GM19025 (cell line): ENCODE data around the gene SH2D4B.
A peak's percentile ranks its signal among the peaks of the same experiment; 100 is the strongest.
"Not testable (repeated sequence)": the region's sequence is repeated elsewhere in the genome, so short reads cannot be mapped to it uniquely, and the experiment has no call there.

Source experiments
- ATAC-seq: cut with Tn5 transposase; IDR thresholded peaks from one replicate; pipeline ENCODE4 v1.9.1; 2021; ENCODE audit warnings: mild to moderate bottlenecking, low read depth, moderate library complexity; ENCODE audit not compliant: unreplicated experiment

The SH2D4B gene

DNA sequence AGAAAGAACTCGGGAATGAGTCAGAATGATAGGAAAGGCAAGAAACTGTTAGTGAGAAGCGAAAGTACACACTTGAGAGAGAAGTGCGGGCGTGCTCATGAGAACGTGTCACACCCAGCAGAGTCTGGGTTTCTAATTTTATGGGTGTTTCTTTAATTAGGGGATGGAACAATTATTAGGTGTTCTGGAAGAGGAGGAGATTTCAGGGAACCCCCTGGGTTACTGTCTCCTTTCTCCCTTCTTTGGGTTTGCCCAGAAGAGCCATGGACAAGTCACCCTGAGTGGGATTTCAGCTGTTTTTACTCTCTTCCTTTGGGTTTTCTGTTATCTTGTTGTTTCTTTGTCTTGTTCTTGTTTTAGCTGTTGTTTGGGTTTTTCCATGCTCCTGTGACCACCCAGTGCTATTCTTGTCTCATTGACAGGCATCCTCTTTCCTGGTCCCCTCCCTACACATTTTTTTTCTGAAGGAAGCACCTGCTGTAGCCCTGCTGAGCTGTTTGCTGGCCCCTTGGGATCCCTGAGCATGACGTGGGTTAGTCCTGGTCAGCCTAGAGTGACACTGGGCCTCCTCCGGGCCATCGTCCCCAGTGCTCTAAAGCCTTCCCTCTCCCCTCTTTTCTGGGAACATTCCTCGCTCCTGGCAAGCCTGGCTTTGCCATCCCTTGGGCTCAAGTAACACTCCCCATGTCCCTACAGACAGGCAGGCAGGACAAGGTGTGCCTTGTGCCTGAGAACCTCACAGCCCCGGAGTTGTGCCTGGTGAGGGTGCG is 3.5 kb downstream of the SH2D4B start:
- ATAC-seq, result peak; percentile 55

- no peak for ATAC-seq
These were observed 4.4 kb downstream of the SH2D4B start for GRCh38 chr10:80542053-80542452.

GRCh38 chr10:80542652-80543318 is 5.1 kb downstream of the SH2D4B start:
- no peak for ATAC-seq

- not testable (repeated sequence) for ATAC-seq
These were observed 5.6 kb downstream of the SH2D4B start for GRCh38 chr10:80543319-80543672.

- ATAC-seq, result no peak
These were observed 6.7 kb downstream of the SH2D4B start for GRCh38 chr10:80544316-80544953.

GRCh38 chr10:80545258-80545881 is 7.7 kb downstream of the SH2D4B start:
- no peak for ATAC-seq

- no peak for ATAC-seq
These were observed 14.5 kb downstream of the SH2D4B start for GRCh38 chr10:80552151-80552646.

- ATAC-seq, result no peak
These were observed 15.7 kb downstream of the SH2D4B start for GRCh38 chr10:80553436-80553835.

GRCh38 chr10:80554050-80554449 is 16.3 kb downstream of the SH2D4B start:
- ATAC-seq, result no peak

DNA sequence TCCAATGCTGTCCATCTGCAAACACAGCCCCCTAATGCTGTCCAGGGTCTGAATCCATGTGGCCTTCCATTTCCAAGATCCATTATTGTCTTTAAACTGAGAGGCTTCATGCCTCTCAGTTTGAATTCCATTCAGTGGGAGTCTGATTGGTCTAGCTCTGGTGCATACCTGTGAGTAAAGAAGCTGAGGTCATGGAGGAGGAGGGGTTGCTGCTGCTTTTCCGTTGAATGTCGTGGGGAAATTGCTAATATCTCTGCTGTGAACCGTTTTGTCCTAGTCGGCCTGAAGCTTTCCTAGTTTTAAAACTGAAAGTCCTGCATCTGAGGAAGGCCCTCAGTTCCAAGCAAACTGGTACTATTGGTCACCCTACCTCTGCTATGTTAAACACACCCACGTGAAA is 17.7 kb downstream of the SH2D4B start:
- ATAC-seq, result no peak

DNA sequence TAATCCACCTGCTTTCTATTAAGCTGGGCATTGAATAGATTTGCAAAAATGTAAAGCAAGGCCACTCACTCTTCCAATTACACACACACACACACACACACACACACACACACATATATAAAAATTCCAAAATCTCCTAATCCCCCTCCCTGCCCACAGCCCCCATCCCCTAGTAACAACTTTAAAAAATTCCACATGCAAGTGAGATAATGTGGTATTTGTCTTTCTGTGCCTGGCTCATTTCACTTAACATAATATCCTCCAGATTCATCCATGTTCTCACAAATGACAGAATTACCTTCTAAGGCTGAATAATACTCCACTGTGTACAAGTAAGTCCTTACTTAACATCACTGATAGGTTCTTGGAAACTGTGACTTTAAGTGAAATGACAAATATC is 24.2 kb downstream of the SH2D4B start:
- no peak for ATAC-seq

DNA sequence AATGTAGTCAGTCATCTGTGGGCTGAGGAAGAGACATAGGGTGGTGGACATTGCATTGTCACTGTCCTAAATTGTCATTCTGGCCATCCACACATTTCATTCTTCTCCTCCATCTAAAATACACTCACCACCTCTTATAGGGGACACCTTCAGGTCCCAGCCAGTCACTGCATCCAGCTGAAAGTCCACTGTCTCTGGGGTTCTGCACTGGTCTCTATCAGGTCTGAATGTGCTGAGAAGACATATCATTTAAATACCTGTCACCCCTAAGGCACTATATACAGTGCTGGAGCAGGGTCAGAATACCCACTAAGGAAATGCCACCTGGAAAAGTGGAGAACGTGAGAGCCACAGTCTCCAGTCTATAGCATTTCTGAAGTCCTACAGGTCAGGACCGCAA is 29.6 kb downstream of the SH2D4B start:
- no peak for ATAC-seq

DNA sequence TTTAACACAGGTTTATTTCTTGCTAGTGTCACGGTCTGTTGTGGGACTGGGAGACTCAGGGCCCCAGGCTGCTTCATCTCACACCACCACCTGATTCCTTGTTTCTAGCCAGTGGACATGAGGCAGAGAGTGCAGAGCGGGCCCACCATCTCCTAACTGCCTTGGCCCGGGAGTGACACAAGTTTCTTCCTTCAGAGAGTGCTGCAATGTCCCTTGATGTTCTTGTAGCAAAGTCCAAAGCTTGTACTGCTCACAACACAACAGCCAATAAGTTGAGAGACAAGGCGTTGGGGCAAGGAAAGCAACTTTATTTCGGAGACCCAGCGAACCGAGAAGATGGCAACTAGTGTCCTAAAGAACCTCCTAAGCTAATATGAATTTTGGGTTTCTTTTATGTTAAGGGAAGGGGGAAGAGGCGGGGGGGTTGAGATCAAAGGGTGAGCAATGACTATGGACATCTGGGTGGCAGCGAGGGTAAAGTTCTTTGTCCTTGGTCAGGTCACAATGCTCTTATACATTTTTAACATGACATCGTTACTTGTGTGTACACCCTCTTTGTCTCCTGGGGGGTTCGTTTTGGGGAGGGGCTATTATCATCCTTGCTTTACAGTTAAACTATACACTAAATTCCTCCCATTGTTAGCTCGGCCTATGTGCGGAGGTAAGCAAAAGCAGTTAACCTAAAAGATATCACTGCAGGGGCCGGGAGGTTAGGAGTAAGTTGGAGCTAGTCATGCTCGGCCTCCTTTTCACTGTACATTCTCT is 31.6 kb downstream of the SH2D4B start:
- no peak for ATAC-seq

- ATAC-seq, result no peak
These were observed 33.6 kb downstream of the SH2D4B start for GRCh38 chr10:80571352-80571751.

GRCh38 chr10:80579181-80579763 is 41.6 kb downstream of the SH2D4B start:
- ATAC-seq, result no peak

- ATAC-seq, result no peak
These were observed 42.3 kb downstream of the SH2D4B start for GRCh38 chr10:80579849-80580637.

DNA sequence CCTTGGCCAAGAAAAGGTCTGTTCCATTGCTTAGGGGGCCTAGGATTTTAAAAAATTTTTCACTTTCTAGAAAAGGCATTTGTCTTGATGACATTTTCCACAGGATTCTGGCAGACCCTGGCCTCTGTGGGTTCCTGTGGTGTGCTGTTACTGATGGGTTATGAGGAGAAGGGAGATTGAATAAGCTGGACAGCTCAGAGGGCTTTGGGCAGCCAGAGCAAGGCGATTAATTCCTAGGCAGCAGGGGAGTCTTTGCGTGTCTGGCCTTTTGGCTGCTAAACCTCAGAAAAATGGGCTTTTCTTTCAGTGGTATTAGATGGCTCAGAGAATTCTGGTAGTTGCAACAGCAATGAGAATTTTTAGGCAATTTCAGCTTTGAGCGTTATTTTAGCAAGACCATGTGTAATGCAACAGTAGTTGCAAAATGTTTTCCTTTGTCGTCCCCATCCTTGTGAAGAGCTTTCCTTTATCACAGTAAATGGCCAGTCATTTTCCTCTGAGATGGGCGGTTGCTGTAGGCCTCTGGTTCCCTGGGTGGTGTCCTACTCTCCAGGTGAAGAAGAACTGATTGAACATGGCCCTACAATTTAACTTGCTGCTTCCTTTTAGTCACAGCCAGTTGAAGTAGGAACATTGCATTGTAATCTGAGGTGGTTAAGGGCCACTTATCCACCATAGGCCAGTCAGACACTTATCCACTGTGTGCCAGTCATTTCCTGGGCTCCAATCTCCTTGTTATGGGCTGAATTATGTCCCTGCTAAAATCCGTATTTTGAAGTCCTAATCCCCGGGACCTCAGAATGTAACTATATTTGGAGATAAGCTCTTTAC is 43.2 kb downstream of the SH2D4B start:
- no peak for ATAC-seq

DNA sequence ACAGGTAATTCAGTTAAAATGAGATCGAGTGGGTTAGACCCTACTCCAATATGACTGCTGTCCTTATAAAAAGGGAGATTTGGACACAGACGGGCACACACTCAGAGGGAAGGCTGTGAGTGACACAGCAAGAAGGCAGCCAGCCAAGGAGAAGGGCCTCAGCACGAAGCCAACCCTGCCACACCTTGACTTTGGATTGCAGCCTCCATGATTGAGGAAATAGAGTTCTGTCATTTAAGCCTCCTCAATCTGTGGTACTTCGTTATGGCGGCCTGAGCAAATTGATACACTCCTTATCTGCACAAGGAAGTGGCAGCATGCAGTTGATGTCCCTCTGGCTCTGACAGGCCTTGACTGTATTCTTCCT is 43.8 kb downstream of the SH2D4B start:
- ATAC-seq, result no peak
